IMR-90 (cell line): Measurements from ENCODE around the gene ITSN1. TPM values are rescaled to one million over a fixed set of nuclear protein-coding genes. Genes with fewer than 3 reads are reported as not detected.

Experiments
- ATAC-seq: fragments of 200-7000 bp; cut with Tn5 transposase; 2 replicates; pipeline ENCODE4 v1.9.1; 2020; ENCODE audit warnings: low read depth, mild to moderate bottlenecking, moderate library complexity
- BruUV-seq: library from RNA; stranded (reverse); fragments of 400-500 nt; replicated peaks from 2 replicates; lab custom pipeline; 2021; lab: Mats Ljungman, UMichigan
- CTCF ChIA-PET: fragments of 300-600 bp; formaldehyde crosslinking; extraction: SDS; loops from one replicate; lab custom pipeline; 2021; ENCODE audit warnings: antibody characterized with exemption; lab: Yijun Ruan, JAX
- POLR2A ChIA-PET: fragments of 300-600 bp; sonication (Branson Sonifier 250); formaldehyde crosslinking; loops from one replicate; lab custom pipeline; 2022; ENCODE audit warnings: antibody characterized with exemption; ENCODE audit not compliant: unreplicated experiment; lab: Charles Lee
- DNase-seq: peaks from one replicate; pipeline ENCODE4 v3.0.0; 2013
- H2AFZ ChIP-seq: replicated peaks from 2 replicates; pipeline ENCODE3; 2013; ENCODE audit warnings: low read length, mild to moderate bottlenecking; ENCODE audit not compliant: poor library complexity
- H2AK5ac ChIP-seq: 2 replicates; pipeline ENCODE4 v1.6.1; 2013; ENCODE audit warnings: low read depth, low read length, inconsistent platforms
- H2AK9ac ChIP-seq: replicated peaks from 2 replicates; pipeline ENCODE3; 2013; ENCODE audit warnings: mild to moderate bottlenecking, low read depth, low read length, moderate library complexity; ENCODE audit not compliant: poor library complexity
- H2BK120ac ChIP-seq: 2 replicates; pipeline ENCODE4 v1.6.1; 2013; ENCODE audit warnings: low read depth, low read length, inconsistent platforms
- H2BK15ac ChIP-seq: 3 replicates; pipeline ENCODE4 v1.6.1; 2013; ENCODE audit warnings: low read depth, low read length, inconsistent platforms
- H2BK20ac ChIP-seq: 2 replicates; pipeline ENCODE4 v1.6.1; 2013; ENCODE audit warnings: low read depth, mild to moderate bottlenecking, inconsistent platforms, low read length, moderate library complexity
- H2BK5ac ChIP-seq: 2 replicates; pipeline ENCODE4 v1.6.1; 2013; ENCODE audit warnings: mild to moderate bottlenecking, low read depth, low read length, inconsistent platforms; ENCODE audit not compliant: poor library complexity, severe bottlenecking
- H3K14ac ChIP-seq: replicated peaks from 2 replicates; pipeline ENCODE4 v1.6.1; 2013; ENCODE audit warnings: low read depth, low read length, inconsistent platforms
- H3K18ac ChIP-seq: 2 replicates; pipeline ENCODE4 v1.6.1; 2013; ENCODE audit warnings: low read depth, low read length, control low read depth
- H3K23ac ChIP-seq: 2 replicates; pipeline ENCODE4 v1.6.1; 2013; ENCODE audit warnings: low read depth, low read length, inconsistent platforms
- H3K27ac ChIP-seq: 2 replicates; pipeline ENCODE4 v1.5.1; 2013; ENCODE audit warnings: mild to moderate bottlenecking, control low read depth, low read length; ENCODE audit not compliant: insufficient read depth
- H3K27me3 ChIP-seq: 2 replicates; pipeline ENCODE4 v1.6.1; 2013; ENCODE audit warnings: low read length; ENCODE audit not compliant: control insufficient read depth, insufficient read depth
- H3K36me3 ChIP-seq: 2 replicates; pipeline ENCODE4 v1.6.1; 2013; ENCODE audit warnings: low read length, mixed read lengths; ENCODE audit not compliant: control insufficient read depth, insufficient read depth
- H3K4ac ChIP-seq: 2 replicates; pipeline ENCODE4 v1.6.1; 2013; ENCODE audit warnings: low read depth, low read length, inconsistent platforms
- H3K4me1 ChIP-seq: 2 replicates; pipeline ENCODE4 v1.6.1; 2013; ENCODE audit warnings: low read length, mixed read lengths; ENCODE audit not compliant: control insufficient read depth, insufficient read depth
- H3K4me2 ChIP-seq: 2 replicates; pipeline ENCODE4 v1.6.1; 2013; ENCODE audit warnings: low read depth, mild to moderate bottlenecking, control low read depth, low read length, moderate library complexity
- H3K4me3 ChIP-seq: 2 replicates; pipeline ENCODE4 v1.5.1; 2013; ENCODE audit warnings: low read depth, mild to moderate bottlenecking, control low read depth, low read length, moderate library complexity; ENCODE audit not compliant: insufficient read depth
- H3K56ac ChIP-seq: 2 replicates; pipeline ENCODE4 v1.6.1; 2013; ENCODE audit warnings: low read length, inconsistent platforms; ENCODE audit not compliant: insufficient read depth; ENCODE audit errors: extremely low read depth
- H3K79me1 ChIP-seq, 2 experiments: 2 replicates each; pipeline ENCODE4 v1.6.1; 2013; ENCODE audit warnings: low read length in 2 of 2, inconsistent platforms in 1 of 2, low read depth in 1 of 2
- H3K9ac ChIP-seq: 2 replicates; pipeline ENCODE4 v1.6.1; 2013; ENCODE audit warnings: low read depth, low read length, control low read depth
- H3K9me1 ChIP-seq: 2 replicates; pipeline ENCODE4 v1.6.1; 2013; ENCODE audit warnings: low read length, inconsistent platforms; ENCODE audit not compliant: insufficient read depth
- H3K9me3 ChIP-seq: 2 replicates; pipeline ENCODE4 v1.6.1; 2013; ENCODE audit warnings: low read length; ENCODE audit not compliant: control insufficient read depth, insufficient read depth
- H4K20me1 ChIP-seq: 2 replicates; pipeline ENCODE4 v1.6.1; 2013; ENCODE audit warnings: low read length, inconsistent platforms; ENCODE audit not compliant: insufficient read depth
- H4K5ac ChIP-seq: 2 replicates; pipeline ENCODE4 v1.6.1; 2013; ENCODE audit warnings: mild to moderate bottlenecking, low read depth, low read length, control low read depth
- H4K8ac ChIP-seq, 2 experiments: 2 replicates each; pipeline ENCODE4 v1.6.1; 2013; ENCODE audit warnings: low read depth in 2 of 2, low read length in 2 of 2, control low read depth in 1 of 2, inconsistent platforms in 1 of 2
- H4K91ac ChIP-seq: 2 replicates; pipeline ENCODE4 v1.6.1; 2013; ENCODE audit warnings: low read depth, low read length, inconsistent platforms; ENCODE audit not compliant: insufficient read depth
- BHLHE40 ChIP-seq: fragments of 150-350 bp; IDR thresholded peaks from 2 replicates; pipeline ENCODE4 v1.6.1; 2016; ENCODE audit warnings: mild to moderate bottlenecking, low read depth, low read length
- CHD1 ChIP-seq: IDR thresholded peaks from 2 replicates; pipeline ENCODE4 v1.6.1; 2012; ENCODE audit warnings: low read depth, low read length, improper control_type of control experiment
- FOS ChIP-seq: fragments of 150-350 bp; IDR thresholded peaks from 2 replicates; pipeline ENCODE4 v1.6.1; 2016; ENCODE audit warnings: low read depth, low read length
- MAZ ChIP-seq: IDR thresholded peaks from 2 replicates; pipeline ENCODE4 v1.6.1; 2012; ENCODE audit warnings: low read depth, mild to moderate bottlenecking, low read length, improper control_type of control experiment, moderate library complexity, borderline replicate concordance
- RCOR1 ChIP-seq: IDR thresholded peaks from 2 replicates; pipeline ENCODE4 v1.6.1; 2012; ENCODE audit warnings: mild to moderate bottlenecking, low read length, improper control_type of control experiment; ENCODE audit not compliant: insufficient replicate concordance
- RFX5 ChIP-seq: IDR thresholded peaks from 2 replicates; pipeline ENCODE4 v1.8.0; 2012; ENCODE audit warnings: low read depth, mild to moderate bottlenecking, low read length, moderate library complexity
- WGBS, 2 experiments: methylation state at CpG; one replicate each; pipeline versions ENCODE4 v1.1.5 to v1.1.7; 2013; ENCODE audit warnings: missing lambda C conversion rate in 2 of 2; ENCODE audit not compliant: insufficient read length in 1 of 2; ENCODE audit errors: extremely low coverage in 2 of 2; 5-methylcytosine and 5-hydroxymethylcytosine counted together
- dilution Hi-C: fragments of 300-500 bp; cut with HindIII; formaldehyde crosslinking; loops from one replicate; pipeline ENCODE4 v1.14.3; 2018; ENCODE audit warnings: low sequenced_read_pairs; ENCODE audit not compliant: unreplicated experiment
- in situ Hi-C: fragments of 300-500 bp; cut with MboI; formaldehyde crosslinking; loops from 3 replicates; pipeline ENCODE4 v1.14.3; 2019; ENCODE audit warnings: low sequenced_read_pairs, inconsistent platforms, mixed read lengths
- intact Hi-C: fragments of 100-400 bp; cut with micrococcal nuclease; formaldehyde crosslinking; loops from 2 replicates; pipeline ENCODE4 v1.10.0; 2022
- polyA plus RNA-seq, 3 experiments: library from polyadenylated mRNA; depleted of rRNA; stranded (reverse); fragments of >200 nt; gene quantifications; 2 replicates each; pipeline ENCODE4 v1.2.3, GENCODE V29; 2012; ENCODE audit warnings: low replicate concordance in 1 of 3
- total RNA-seq: library from RNA; depleted of rRNA; stranded (reverse); fragments of >200 nt; gene quantifications from 2 replicates; pipeline ENCODE4 v1.2.3, GENCODE V29; 2012
- TF ChIP-seq, protein P1 (sequence below): fragments of 150-350 bp; IDR thresholded peaks from 2 replicates; pipeline ENCODE4 v1.6.1; 2016; ENCODE audit warnings: low read depth, mild to moderate bottlenecking, low read length, moderate library complexity, borderline replicate concordance

Gene ITSN1
- total and polyA plus RNA-seq, 2 of the 4 experiments (the other 2 are of a cell fraction), result 45.4 to 62.0 TPM

DNA sequence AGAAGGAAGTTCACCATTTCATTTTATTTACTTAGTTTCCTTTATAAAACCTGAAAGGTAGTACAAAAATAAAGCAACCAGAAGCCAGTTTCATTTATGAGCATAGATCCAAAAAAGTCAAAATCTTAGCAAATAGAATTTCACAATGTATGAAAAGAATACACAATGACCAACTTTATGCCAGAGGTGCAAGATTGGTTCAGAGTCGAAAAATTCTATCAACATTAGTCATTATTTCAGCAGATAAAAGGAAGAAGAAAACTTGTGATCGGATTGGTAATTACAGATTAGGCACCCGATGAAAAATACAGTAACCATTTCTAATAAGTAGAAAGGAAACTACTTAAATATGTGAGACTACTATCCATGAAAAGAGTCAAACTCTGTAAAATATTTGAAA is 89.1 kb downstream of the ITSN1 start:
- no peak for DNase-seq
- Histone ChIP-seq H3K9ac (no peak overlapping the region), H2AK5ac (no peak overlapping the region), H3K14ac (no peak overlapping the region), H2BK15ac (no peak overlapping the region), H3K4ac (no peak overlapping the region), H3K56ac (no peak overlapping the region), H4K5ac (no peak overlapping the region), H3K18ac (no peak overlapping the region), H2BK5ac (no peak overlapping the region), H2AK9ac (no peak overlapping the region), H3K4me2 (no peak overlapping the region), H2BK120ac (no peak overlapping the region), H3K27ac (no peak overlapping the region), H2BK20ac (no peak overlapping the region), H4K8ac (no peak overlapping the region), H2AFZ (no peak overlapping the region), H3K36me3 (peaks cover 3% of the 10 kb centered on the region; the same call in 1 of the 2 replicates), H4K91ac (no peak overlapping the region), H3K9me3 (no peaks in the 10 kb centered on the region), H3K23ac (no peak overlapping the region), H3K4me1 (peaks cover 4% of the 10 kb centered on the region; the same call in 1 of the 2 replicates), H4K20me1 (no peaks in the 10 kb centered on the region), H3K27me3 (no peaks in the 10 kb centered on the region), H3K9me1 (peaks cover 5% of the 10 kb centered on the region; the same call in 1 of the 2 replicates), H3K4me3 (no peak overlapping the region), H3K79me1 (peaks cover 6 to 12% of the 10 kb centered on the region in 2 experiments; a peak in 3 of 4 replicates)
- no peak for ATAC-seq
- no CpG with 5 or more reads among the region's 3 CpGs for WGBS, 2 experiments
- in situ Hi-C loops (no loop called here), intact Hi-C loops (no loop called here), dilution Hi-C loops (no loop called here)
- TF ChIP-seq FOS (no peak), BHLHE40 (no peak), RFX5 (no peak), RCOR1 (no peak), MAZ (no peak), CHD1 (no peak)
- TF ChIP-seq, protein P1, sequence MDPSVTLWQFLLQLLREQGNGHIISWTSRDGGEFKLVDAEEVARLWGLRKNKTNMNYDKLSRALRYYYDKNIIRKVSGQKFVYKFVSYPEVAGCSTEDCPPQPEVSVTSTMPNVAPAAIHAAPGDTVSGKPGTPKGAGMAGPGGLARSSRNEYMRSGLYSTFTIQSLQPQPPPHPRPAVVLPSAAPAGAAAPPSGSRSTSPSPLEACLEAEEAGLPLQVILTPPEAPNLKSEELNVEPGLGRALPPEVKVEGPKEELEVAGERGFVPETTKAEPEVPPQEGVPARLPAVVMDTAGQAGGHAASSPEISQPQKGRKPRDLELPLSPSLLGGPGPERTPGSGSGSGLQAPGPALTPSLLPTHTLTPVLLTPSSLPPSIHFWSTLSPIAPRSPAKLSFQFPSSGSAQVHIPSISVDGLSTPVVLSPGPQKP, result no peak
- ChIA-PET CTCF (no interaction called here), POLR2A (no interaction called here)
- BruUV-seq, result no TSS peak
